ENCODE results near the gene CCDC102A.

DNA sequence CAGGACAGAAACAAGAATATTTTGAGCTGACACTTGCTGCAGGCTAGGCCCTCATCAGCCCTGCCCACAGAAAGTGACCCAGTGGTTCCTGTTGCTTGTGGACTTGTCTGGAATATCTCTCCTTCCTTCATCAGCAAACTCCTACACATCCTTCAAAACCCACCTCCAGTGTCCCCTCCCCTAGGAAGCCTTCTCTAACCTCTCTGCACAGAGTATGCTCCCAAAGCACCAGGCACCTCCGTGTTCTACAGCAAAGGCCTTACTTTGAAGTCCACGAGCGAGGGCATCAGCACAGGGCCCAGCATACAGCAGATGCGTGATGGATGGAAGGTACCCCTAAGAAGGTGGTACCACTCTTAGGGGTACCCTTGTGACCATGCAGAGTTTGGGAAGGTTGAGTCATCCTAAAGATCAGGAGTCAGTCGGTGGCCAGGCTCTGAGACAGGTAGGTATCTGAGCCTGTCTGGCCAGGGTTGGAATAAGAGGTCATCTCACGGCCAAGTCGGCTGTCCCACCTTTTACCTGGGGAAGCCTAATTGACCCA, 2.0 kb downstream of the CCDC102A start:
- TF ChIP-seq, protein P1, sequence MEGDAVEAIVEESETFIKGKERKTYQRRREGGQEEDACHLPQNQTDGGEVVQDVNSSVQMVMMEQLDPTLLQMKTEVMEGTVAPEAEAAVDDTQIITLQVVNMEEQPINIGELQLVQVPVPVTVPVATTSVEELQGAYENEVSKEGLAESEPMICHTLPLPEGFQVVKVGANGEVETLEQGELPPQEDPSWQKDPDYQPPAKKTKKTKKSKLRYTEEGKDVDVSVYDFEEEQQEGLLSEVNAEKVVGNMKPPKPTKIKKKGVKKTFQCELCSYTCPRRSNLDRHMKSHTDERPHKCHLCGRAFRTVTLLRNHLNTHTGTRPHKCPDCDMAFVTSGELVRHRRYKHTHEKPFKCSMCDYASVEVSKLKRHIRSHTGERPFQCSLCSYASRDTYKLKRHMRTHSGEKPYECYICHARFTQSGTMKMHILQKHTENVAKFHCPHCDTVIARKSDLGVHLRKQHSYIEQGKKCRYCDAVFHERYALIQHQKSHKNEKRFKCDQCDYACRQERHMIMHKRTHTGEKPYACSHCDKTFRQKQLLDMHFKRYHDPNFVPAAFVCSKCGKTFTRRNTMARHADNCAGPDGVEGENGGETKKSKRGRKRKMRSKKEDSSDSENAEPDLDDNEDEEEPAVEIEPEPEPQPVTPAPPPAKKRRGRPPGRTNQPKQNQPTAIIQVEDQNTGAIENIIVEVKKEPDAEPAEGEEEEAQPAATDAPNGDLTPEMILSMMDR (conservative IDR thresholded peaks at IDR 0.05) = no peak
- no peak for TF ChIP-seq ZFX (IDR thresholded peaks at IDR 0.05)

All from C4-2B (cell line).